Erythroblast (primary cell): Measurements from ENCODE around the gene NFIA.

Experiments
- GATA1 ChIP-seq: IDR thresholded peaks from 2 replicates; pipeline ENCODE4 v1.6.1; 2011; ENCODE audit warnings: low read depth, mild to moderate bottlenecking, control low read depth, low read length, moderate library complexity
- POLR2A ChIP-seq: IDR thresholded peaks from 2 replicates; pipeline ENCODE4 v1.6.1; 2011; ENCODE audit warnings: mild to moderate bottlenecking, low read length

GRCh38 chr1:61265665-61266064 lies 183.3 kb downstream of the NFIA start:
- TF ChIP-seq POLR2A: no peak
- TF ChIP-seq GATA1: no peak
